Endometrium (tissue), 2 donors: ENCODE data around the gene CHST14.

ENCODE experiments used
- FAIRE-seq: peaks from 2 replicates; lab custom pipeline; 2012; peaks lifted over from hg19 to GRCh38; lab: Jason Lieb, UNC
- donor health status: control.
- donor health status: control.

Gene CHST14

GRCh38 chr15:40470423-40471104, at the start of gene CHST14:
Gene CHST14 (plus strand): TSS chr15:40470984. CDS start chr15:40471214, 230 bp downstream.
- no peak for FAIRE-seq

DNA sequence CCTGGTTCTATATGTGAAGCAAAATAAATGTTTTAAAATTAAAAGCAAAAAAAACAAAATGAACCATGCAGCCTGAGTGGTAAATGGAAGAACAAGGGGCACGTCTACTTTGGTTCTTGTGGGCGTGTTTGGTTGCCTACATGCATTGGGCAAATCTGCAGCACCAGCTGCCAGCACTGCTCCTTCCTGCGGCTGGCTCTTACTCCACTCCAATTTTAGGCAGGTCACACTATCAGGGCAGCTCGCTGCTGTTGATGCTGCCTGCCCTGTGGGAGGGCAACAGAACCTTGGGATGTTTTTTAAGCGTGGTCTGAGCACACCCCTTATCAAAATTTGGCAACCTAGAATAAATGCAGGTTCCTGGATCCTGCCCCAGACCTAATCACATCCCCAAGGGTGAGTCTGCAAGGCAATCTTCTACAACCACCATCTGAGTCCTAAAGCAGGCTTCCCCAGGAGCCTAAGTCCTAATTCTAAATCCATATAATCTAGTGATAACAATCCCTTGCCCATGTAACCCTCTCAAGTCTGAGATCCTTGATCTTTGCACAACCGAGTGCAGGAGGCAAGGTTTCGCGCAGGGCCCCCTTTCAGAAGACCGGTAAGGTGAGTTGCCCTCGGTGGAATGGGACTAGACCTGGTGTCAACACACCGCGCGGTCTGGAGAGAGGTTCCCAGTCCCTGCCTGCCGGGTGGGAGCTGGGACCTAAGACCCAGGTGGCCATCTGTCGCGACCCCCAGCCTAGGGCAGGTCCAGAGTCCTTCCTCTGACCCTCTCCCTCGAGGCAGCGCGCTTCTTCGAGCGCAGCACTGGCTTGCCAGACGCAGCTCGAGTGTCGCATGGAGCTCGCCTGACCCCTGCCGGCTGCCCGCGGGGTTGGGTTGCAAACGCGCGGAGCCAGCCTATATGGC, 49.3 kb upstream of the CHST14 start:
- FAIRE-seq, result no peak

DNA sequence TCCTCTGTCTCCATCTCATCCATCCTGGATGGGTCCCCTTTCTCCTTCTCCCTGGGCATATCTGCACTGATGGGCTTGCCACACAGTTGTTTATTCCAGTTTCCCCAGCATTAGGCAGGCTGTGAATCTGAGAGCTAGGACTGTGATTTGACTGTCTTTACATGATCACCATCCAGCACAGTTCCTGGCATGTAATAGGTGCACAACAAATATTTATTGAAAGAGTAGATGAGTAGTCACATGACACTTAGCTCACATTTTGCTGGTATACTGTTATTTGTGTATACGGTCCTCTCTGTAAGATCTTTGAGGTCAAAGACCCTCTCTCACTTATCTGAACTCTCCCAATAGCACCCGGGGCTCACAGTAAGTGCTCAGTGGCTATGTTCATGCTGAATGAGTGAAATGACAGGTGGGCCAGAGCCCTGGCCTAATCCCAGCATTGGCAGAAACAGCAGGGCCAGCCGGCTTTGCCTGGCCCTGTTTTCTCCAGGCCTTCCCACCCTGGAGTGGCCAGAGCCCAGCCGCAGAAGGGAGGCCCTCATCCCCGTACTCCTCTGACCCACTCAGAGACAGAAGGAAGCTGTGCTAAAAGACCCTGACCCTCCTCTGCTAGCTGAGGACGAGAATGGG, 46.2 kb upstream of the CHST14 start:
- no peak for FAIRE-seq

- FAIRE-seq, result no peak
Observed at GRCh38 chr15:40425681-40426080, 45.1 kb upstream of the CHST14 start.

- FAIRE-seq, result no peak
Observed at GRCh38 chr15:40427188-40427587, 43.6 kb upstream of the CHST14 start.

DNA sequence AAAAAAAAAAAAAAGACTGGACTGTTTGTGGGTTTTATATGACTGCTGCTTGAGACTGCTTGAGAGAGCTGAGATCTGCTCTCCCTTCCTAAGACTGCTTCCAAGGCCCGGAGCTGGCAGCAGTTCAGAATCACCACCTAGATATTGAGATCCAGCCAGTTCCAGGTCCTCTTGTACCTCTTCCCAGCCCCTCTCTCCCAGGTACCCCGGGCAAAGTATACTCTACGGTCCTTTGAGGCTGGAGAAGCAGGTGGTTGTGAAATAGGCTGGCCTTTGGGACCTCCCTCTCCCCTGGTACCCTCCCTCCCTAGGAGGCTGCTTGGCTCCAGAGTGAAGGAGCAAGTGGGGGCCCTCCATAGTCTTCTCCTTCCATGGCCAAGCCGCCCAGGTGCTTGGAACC, 42.6 kb upstream of the CHST14 start:
- FAIRE-seq, result no peak

- FAIRE-seq, result no peak
Observed at GRCh38 chr15:40429068-40429710, 41.6 kb upstream of the CHST14 start.

- no peak for FAIRE-seq
Observed at GRCh38 chr15:40430271-40430805, 40.4 kb upstream of the CHST14 start.

DNA sequence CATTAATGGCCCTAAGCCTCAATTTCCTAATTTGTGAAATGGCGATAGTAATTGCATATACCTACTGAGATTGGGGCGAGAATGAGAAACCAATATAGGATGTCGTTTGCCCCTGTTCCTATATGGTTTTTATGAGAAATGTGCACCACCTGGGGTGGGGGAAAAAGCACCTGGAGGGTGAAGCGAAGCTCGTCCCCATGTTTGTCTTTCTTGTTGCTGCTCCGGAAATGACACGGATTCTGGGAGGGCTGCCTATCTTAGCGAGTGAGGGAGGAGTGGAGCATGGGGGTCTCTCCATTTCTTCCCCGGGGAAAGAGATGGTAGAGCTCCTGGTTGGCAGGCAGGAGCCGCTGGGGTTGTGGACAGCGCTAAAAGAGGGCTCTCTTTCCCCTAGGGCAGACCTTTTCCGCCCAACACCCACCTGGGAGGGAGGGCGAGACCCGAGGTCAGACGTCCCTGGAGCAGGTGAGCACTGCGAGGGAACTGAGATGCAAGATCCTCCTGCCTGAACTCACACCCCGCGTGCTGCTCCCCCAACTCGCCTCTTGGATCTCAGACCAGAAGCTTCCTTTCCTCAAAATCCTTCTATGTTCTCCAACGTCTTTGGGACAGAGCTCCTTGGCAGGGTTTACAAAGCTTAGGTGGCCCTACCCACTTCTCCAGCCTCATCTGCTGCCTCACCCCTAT, 35.6 kb upstream of the CHST14 start:
- FAIRE-seq, result no peak

DNA sequence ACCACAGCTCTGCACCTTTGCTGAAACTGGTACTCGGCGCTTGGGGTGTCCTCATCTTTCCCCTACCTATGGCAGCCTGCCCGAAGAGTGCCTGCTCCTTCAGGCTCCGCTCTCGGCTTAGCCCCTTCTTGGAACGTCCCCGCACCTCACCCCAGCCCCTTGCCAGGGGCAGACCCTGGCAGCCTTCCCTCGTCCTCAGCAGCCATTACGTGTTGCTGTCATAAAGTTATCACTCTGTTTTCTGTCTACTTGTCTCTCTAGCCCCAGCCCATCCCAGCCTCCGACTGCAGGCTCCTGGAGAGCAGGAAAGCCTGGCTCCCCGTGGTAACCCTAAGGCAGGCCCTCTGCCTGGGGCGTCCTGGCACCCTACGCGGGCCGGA, 35.1 kb upstream of the CHST14 start:
- no peak for FAIRE-seq

DNA sequence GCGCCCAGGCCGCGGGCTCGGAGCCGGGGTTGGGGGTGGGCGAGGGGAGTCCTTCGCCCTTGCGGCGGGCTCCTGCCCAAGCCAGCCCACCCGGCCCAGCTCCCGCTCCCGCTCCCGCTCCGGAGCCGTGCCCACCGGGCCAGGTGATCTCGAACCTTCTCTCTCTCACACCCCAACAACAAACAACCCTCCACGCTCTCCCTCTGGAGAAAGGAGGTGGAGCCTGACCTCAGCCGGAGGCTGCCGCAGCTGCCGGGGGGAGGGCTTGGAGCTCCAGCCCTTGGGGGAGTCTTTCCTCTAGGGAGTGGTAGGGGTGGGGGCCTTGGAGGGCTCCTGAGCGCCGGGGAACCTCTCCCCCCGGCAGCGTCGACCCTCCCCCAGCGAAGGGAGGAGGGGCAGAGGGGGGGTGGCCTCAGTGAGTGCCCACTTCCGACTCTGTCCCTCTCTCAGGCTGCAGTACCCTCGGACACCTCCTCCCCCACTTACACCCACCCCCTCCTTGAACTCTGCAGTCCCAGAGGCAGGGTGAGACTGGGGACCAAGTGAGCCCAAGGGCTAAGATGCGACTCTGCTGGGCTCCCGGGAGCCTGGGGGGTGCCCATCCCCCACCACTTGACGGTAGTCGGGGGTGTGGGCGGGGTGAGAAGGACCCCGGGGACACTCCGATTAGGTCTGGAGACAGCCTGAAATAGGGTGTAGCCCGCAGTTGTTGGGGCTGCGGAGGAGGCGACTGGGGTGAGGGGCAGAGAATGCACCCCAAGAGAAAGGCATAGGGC, 34.5 kb upstream of the CHST14 start:
- FAIRE-seq, result no peak

DNA sequence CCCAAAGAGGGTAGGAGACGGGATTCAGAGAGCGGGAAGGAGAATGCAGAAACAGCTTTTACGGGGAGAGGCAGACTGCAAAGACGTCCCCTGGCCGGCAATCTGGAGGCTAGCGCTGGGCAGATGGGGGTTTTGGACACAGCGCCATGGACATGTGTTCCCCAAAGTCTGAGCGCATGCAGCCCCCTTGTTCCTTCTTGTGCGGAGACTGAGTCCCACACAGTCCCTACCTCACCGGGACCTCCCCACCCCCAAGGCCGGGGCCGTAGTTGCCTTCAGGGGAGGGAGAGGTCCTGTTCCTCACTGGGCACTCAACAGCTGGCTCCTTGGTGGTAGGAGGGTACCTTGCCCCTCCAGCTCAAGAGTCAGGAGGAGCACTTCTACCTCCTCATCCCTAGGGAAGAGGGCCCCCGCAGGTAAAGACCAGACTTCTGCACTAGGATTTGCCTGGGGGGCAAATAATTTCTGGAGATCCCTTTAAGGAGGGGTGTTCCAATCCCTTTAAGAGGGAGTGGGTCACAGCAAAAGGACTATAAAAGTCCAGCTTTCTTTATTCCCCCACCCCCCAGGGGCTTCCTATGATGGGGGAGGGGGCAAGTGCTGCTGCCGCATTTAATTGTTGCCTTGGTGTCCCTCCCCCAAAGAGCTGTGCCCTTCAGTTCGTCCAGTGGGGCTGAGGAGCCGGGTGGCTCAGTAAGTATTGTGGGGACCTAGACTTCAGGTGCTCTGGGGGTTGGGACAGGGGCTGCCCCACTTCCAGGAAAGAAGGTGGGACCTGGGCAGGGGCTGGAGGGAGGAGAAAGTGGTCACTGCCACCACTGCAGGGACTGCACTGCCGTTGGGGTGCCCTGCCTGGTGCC, 33.7 kb upstream of the CHST14 start:
- FAIRE-seq, result no peak

- FAIRE-seq, result no peak
Observed at GRCh38 chr15:40437752-40438687, 32.8 kb upstream of the CHST14 start.

GRCh38 chr15:40438712-40439111, 32.1 kb upstream of the CHST14 start:
- no peak for FAIRE-seq

GRCh38 chr15:40439461-40439959, 31.3 kb upstream of the CHST14 start:
- no peak for FAIRE-seq

DNA sequence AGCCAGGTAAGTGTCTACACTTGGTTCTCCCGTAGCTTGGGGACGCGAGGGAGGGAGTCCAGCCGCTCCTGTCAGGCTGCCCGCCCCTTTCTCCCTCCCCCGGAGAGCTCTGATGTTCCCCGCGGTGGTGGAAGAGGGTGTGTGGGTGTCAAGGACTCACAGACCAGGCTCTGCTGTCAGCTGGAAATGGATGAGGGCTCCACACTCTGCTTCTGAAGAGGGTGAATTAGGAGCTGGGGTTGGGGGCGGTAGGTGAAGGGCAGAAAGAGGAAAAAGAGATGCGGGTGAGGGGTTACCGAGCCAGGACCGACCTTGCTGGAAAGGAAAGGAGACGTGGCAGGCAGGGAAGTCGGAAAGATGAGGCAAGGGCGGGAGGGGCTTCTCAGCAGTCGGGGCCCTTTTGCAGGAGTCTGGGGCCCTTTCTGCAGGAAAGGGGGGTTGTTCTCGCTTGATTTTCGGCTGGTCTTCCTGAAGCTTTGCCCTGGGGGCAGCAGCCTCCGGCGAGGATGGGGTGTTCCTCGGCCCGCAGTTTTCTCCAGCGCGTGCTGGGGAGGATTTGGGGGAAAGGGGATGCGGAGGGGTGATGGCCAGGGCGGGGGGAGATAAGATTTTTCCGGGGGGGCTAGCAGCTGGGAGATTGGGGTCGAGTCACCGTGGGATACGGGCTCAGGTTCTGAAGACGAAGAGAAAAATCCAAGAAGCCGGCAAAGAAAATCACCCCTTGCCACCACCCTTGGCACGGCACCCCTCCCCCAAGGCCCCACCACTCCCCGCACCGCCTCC, 30.6 kb upstream of the CHST14 start:
- FAIRE-seq, result no peak

- no peak for FAIRE-seq
Observed at GRCh38 chr15:40440743-40441564, 29.8 kb upstream of the CHST14 start, which contains the start of gene BAHD1. Gene BAHD1 (plus strand): TSS chr15:40440953. CDS start chr15:40458465, 17,512 bp downstream.
